SK-N-SH (cell line): ENCODE data around the gene UBASH3B. TPM values are rescaled to one million over a fixed set of nuclear protein-coding genes. Genes with fewer than 3 reads are reported as not detected.

Experiments used
- CTCF ChIA-PET: fragments of 300-600, 350-600 bp; formaldehyde crosslinking; extraction: SDS; loops from one replicate; lab custom pipeline; 2021; lab: Yijun Ruan, JAX
- POLR2A ChIA-PET: fragments of 350-600 bp; sonication (Branson Sonifier 250); formaldehyde crosslinking; extraction: SDS; loops from one replicate; lab custom pipeline; 2020; ENCODE audit warnings: antibody characterized with exemption, inconsistent platforms; lab: Yijun Ruan, JAX
- DNase-seq: peaks from one replicate; pipeline ENCODE4 v3.0.0; 2012
- H2AFZ ChIP-seq: fragments of 200-600 bp; sonication (generic); 2 replicates; pipeline ENCODE4 v1.8.1; 2016; ENCODE audit warnings: antibody characterized with exemption, mild to moderate bottlenecking, low read depth
- H3F3A ChIP-seq: fragments of 200-600 bp; sonication (generic); replicated peaks from 2 replicates; pipeline ENCODE3; 2016; ENCODE audit warnings: antibody characterized with exemption, mild to moderate bottlenecking; ENCODE audit not compliant: insufficient read depth
- H3K27ac ChIP-seq, 2 experiments: fragments of 200-500 bp in 1 of 2; fragments of 200-600 bp in 1 of 2; sonication (Bioruptor generic) in 1 of 2; sonication (generic), shearing (Covaris generic) in 1 of 2; 2 replicates each; pipeline versions ENCODE4 v1.5.1 to v1.6.1; 2014 to 2016; ENCODE audit warnings: low read depth in 2 of 2, inconsistent platforms in 1 of 2, low read length in 1 of 2, mild to moderate bottlenecking in 1 of 2, mixed read lengths in 1 of 2
- H3K27me3 ChIP-seq: fragments of 200-600 bp; sonication (generic), shearing (Covaris generic); 2 replicates; pipeline ENCODE4 v1.6.1; 2016; ENCODE audit warnings: mixed run types; ENCODE audit not compliant: insufficient read depth
- H3K36me3 ChIP-seq, 2 experiments: fragments of 200-500 bp in 1 of 2; fragments of 200-600 bp in 1 of 2; sonication (Bioruptor generic) in 1 of 2; sonication (generic) in 1 of 2; replicated peaks in 1 of 2; 2 replicates each; pipeline versions ENCODE3 to v1.5.1; 2014 to 2016; ENCODE audit warnings: low read length in 1 of 2, mild to moderate bottlenecking in 1 of 2; ENCODE audit not compliant: insufficient read depth in 2 of 2, control insufficient read depth in 1 of 2
- H3K4me1 ChIP-seq, 2 experiments: fragments of 200-500 bp in 1 of 2; fragments of 200-600 bp in 1 of 2; sonication (Bioruptor generic) in 1 of 2; sonication (generic), shearing (Covaris generic) in 1 of 2; 2 replicates each; pipeline versions ENCODE4 v1.5.1 to v1.6.1; 2014 to 2016; ENCODE audit warnings: low read depth in 1 of 2, low read length in 1 of 2, mixed run types in 1 of 2; ENCODE audit not compliant: insufficient read depth in 2 of 2, control insufficient read depth in 1 of 2
- H3K4me2 ChIP-seq: fragments of 200-600 bp; sonication (generic), shearing (Covaris generic); 2 replicates; pipeline ENCODE4 v1.6.1; 2017; ENCODE audit warnings: mixed run types
- H3K4me3 ChIP-seq, 2 experiments: fragments of 200-500 bp in 1 of 2; fragments of 200-600 bp in 1 of 2; sonication (Bioruptor generic) in 1 of 2; sonication (generic), shearing (Covaris generic) in 1 of 2; 2 replicates each; pipeline versions ENCODE4 v1.5.1 to v1.8.1; 2014 to 2016; ENCODE audit warnings: low read depth in 2 of 2, inconsistent platforms in 1 of 2, low read length in 1 of 2, mild to moderate bottlenecking in 1 of 2, mixed read lengths in 1 of 2, moderate library complexity in 1 of 2
- H3K79me2 ChIP-seq: fragments of 200-600 bp; sonication (generic); 2 replicates; pipeline ENCODE4 v1.8.1; 2017; ENCODE audit warnings: mild to moderate bottlenecking; ENCODE audit not compliant: insufficient read depth
- H3K9ac ChIP-seq: fragments of 200-600 bp; sonication (generic); 2 replicates; pipeline ENCODE4 v1.6.1; 2017; ENCODE audit warnings: mixed run types
- H3K9me2 ChIP-seq: fragments of 200-600 bp; sonication (generic); 2 replicates; pipeline ENCODE4 v1.6.1; 2017; ENCODE audit warnings: mixed run types
- H3K9me3 ChIP-seq: fragments of 200-600 bp; sonication (generic); 2 replicates; pipeline ENCODE4 v1.6.1; 2017; ENCODE audit warnings: mixed run types, mild to moderate bottlenecking, moderate library complexity
- H4K20me1 ChIP-seq: fragments of 200-600 bp; sonication (generic); 2 replicates; pipeline ENCODE4 v1.6.1; 2017; ENCODE audit warnings: mild to moderate bottlenecking, mixed run types; ENCODE audit not compliant: insufficient read depth
- CTCF ChIP-seq: fragments of 200-600 bp; sonication (generic); IDR thresholded peaks from 2 replicates; pipeline ENCODE4 v1.6.1; 2017; ENCODE audit warnings: antibody characterized with exemption, mild to moderate bottlenecking, moderate library complexity
- EP300 ChIP-seq, 2 experiments: IDR thresholded peaks; 2 replicates each; pipeline versions ENCODE4 v1.4.0 to v1.6.1; 2012; ENCODE audit warnings: borderline replicate concordance in 1 of 2, low read depth in 1 of 2, low read length in 1 of 2
- FOXJ3 ChIP-seq: sonication (generic); formaldehyde crosslinking; IDR thresholded peaks from 2 replicates; pipeline ENCODE4 v1.5.1; 2020; ENCODE audit warnings: mild to moderate bottlenecking, missing genetic modification reagents
- FOXM1 ChIP-seq: IDR thresholded peaks from 2 replicates; pipeline ENCODE4 v1.4.0; 2012; ENCODE audit warnings: low read depth, mild to moderate bottlenecking
- GATA2 ChIP-seq: sonication (generic); formaldehyde crosslinking; IDR thresholded peaks from 2 replicates; pipeline ENCODE4 v1.5.0; 2020; ENCODE audit warnings: mild to moderate bottlenecking, missing genetic modification reagents
- MAX ChIP-seq: IDR thresholded peaks from 2 replicates; pipeline ENCODE4 v1.4.0; 2012; ENCODE audit warnings: low read depth
- MEF2A ChIP-seq: IDR thresholded peaks from 2 replicates; pipeline ENCODE4 v1.4.0; 2012; ENCODE audit warnings: low read depth, borderline replicate concordance
- MXI1 ChIP-seq: IDR thresholded peaks from 2 replicates; pipeline ENCODE4 v1.6.1; 2012; ENCODE audit warnings: mild to moderate bottlenecking, low read depth, low read length, improper control_type of control experiment
- NFIC ChIP-seq: IDR thresholded peaks from 2 replicates; pipeline ENCODE4 v1.4.0; 2012; ENCODE audit warnings: borderline replicate concordance
- NRF1 ChIP-seq: IDR thresholded peaks from 2 replicates; pipeline ENCODE4 v1.6.1; 2012; ENCODE audit warnings: low read depth, mild to moderate bottlenecking, low read length
- PBX3 ChIP-seq: IDR thresholded peaks from 2 replicates; pipeline ENCODE4; 2012
- POLR2AphosphoS5 ChIP-seq: IDR thresholded peaks from 2 replicates; pipeline ENCODE4 v1.6.1; 2012; ENCODE audit warnings: low read depth, low read length
- RCOR1 ChIP-seq: fragments of 150-350 bp; IDR thresholded peaks from 2 replicates; pipeline ENCODE4 v1.6.1; 2017; ENCODE audit warnings: antibody characterized with exemption, low read length
- RFX5 ChIP-seq: IDR thresholded peaks from 2 replicates; pipeline ENCODE4 v1.6.1; 2012; ENCODE audit warnings: mild to moderate bottlenecking, improper control_type of control experiment, low read length
- TAF1 ChIP-seq: IDR thresholded peaks from 2 replicates; pipeline ENCODE4 v1.6.1; 2012; ENCODE audit warnings: low read depth, mild to moderate bottlenecking, low read length, moderate library complexity, borderline replicate concordance
- TCF12 ChIP-seq: IDR thresholded peaks from 2 replicates; pipeline ENCODE4 v1.4.0; 2012
- TEAD4 ChIP-seq: IDR thresholded peaks from 2 replicates; pipeline ENCODE4 v1.4.0; 2012; ENCODE audit warnings: mild to moderate bottlenecking, borderline replicate concordance; ENCODE audit not compliant: insufficient read depth
- USF2 ChIP-seq: fragments of 150-350 bp; IDR thresholded peaks from 2 replicates; pipeline ENCODE4 v1.6.1; 2017; ENCODE audit warnings: antibody characterized with exemption, low read length, low read depth, borderline replicate concordance
- YY1 ChIP-seq: IDR thresholded peaks from 2 replicates; pipeline ENCODE4 v1.4.0; 2012; ENCODE audit warnings: low read depth, mild to moderate bottlenecking
- WGBS: methylation state at CpG from one replicate; pipeline ENCODE4 v1.1.6; 2017; ENCODE audit warnings: low lambda C conversion rate; 5-methylcytosine and 5-hydroxymethylcytosine counted together
- polyA plus RNA-seq, 3 experiments: library from polyadenylated mRNA; depleted of rRNA; stranded (reverse); fragments of >200 nt; gene quantifications; 2 replicates each; pipeline ENCODE4 v1.2.3, GENCODE V29; 2012

UBASH3B gene
- polyA plus RNA-seq, 1 of the 3 experiments (the other 2 are of a cell fraction) = 10.4 TPM

GRCh38 chr11:122727101-122727929 is 71.8 kb downstream of the UBASH3B start (continued):
- no peak for TF ChIP-seq CTCF
- no peak for TF ChIP-seq YY1
- TF ChIP-seq TCF12 = no peak
- TF ChIP-seq RCOR1 = no peak

- no peak for DNase-seq
- Histone ChIP-seq H3K9me3 (no peaks in the 10 kb centered on the region), H3K4me1 (peaks cover 10 to 16% of the 10 kb centered on the region in 2 experiments; a peak in 3 of 4 replicates), H3K36me3 (no peaks in the 10 kb centered on the region), H3K4me2 (no peak overlapping the region), H3F3A (peaks cover 11% of the 10 kb centered on the region), H3K9ac (no peak overlapping the region), H3K27me3 (no peaks in the 10 kb centered on the region), H4K20me1 (no peaks in the 10 kb centered on the region), H3K4me3 (no peak overlapping the region), H3K9me2 (no peaks in the 10 kb centered on the region), H3K79me2 (peaks cover 73% of the 10 kb centered on the region), H2AFZ (no peak overlapping the region), H3K27ac (no peak overlapping the region)
- 92% methylated on average over 2 of the region's 2 CpGs for WGBS
- TF ChIP-seq TEAD4 (no peak), RFX5 (no peak), GATA2 (CRISPR knock-in tag) (no peak), MXI1 (no peak)
- ChIA-PET CTCF (interaction anchor here (0.6 to 3.1 kb wide), 4 partner anchors 11 to 125 kb away, joined by 3 to 13 read pairs (median 3); no protein-coding TSS in a partner anchor), POLR2A (no interaction called here)
Observed at GRCh38 chr11:122728561-122728960, 73.0 kb downstream of the UBASH3B start.

GRCh38 chr11:122729139-122729538 is 73.6 kb downstream of the UBASH3B start:
- H3K4me1 ChIP-seq = peaks cover 10 to 12% of the 10 kb centered on the region in 2 experiments; a peak in 3 of 4 replicates
- no peaks in the 10 kb centered on the region for H4K20me1 ChIP-seq
- H3K4me2 ChIP-seq = no peak overlapping the region
- peaks cover 73% of the 10 kb centered on the region for H3K79me2 ChIP-seq
- H3K36me3 ChIP-seq = no peaks in the 10 kb centered on the region
- no peak for DNase-seq
- H3K27me3 ChIP-seq = no peaks in the 10 kb centered on the region
- H3K27ac ChIP-seq = no peak overlapping the region
- WGBS = 97% methylated on average over 4 of the region's 4 CpGs
- H3F3A ChIP-seq = peaks cover 10% of the 10 kb centered on the region
- no peak overlapping the region for H3K4me3 ChIP-seq
- no peaks in the 10 kb centered on the region for H3K9me2 ChIP-seq
- POLR2A ChIA-PET = no interaction called here
- H2AFZ ChIP-seq = no peak overlapping the region
- no peak overlapping the region for H3K9ac ChIP-seq
- CTCF ChIA-PET = interaction anchor here (0.6 to 3.1 kb wide), 4 partner anchors 10 to 125 kb away, joined by 3 to 13 read pairs (median 3); no protein-coding TSS in a partner anchor
- no peaks in the 10 kb centered on the region for H3K9me3 ChIP-seq
- TF ChIP-seq CTCF (no peak), USF2 (no peak), POLR2AphosphoS5 (no peak), NFIC (no peak), NRF1 (no peak), TAF1 (no peak), PBX3 (no peak), MEF2A (no peak), RFX5 (no peak), MAX (no peak), FOXJ3 (no peak), FOXM1 (no peak), EP300 (IDR thresholded peaks at IDR 0.05; ENCODE audit: borderline replicate concordance in 1 of 2, low read depth in 1 of 2, low read length in 1 of 2) (no peak)
